OCI-LY3 (cell line): Measurements from ENCODE around the gene LRRTM1.

Source experiments
- H2AFZ ChIP-seq: fragments of 200-600, 300-600 bp; shearing (Covaris generic); 2 replicates; pipeline ENCODE4 v1.6.0; 2014; ENCODE audit warnings: antibody characterized with exemption, low read depth, low read length
- H3K27ac ChIP-seq: fragments of 200-600, 300-600 bp; sonication (generic); 2 replicates; pipeline ENCODE4 v1.5.1; 2014; ENCODE audit warnings: mild to moderate bottlenecking, low read length, moderate library complexity, mixed read lengths
- H3K27me3 ChIP-seq: fragments of 200-600, 300-600 bp; sonication (generic); 2 replicates; pipeline ENCODE4 v1.6.1; 2014; ENCODE audit warnings: low read depth, low read length, mixed read lengths
- H3K36me3 ChIP-seq: fragments of 200-600, 300-600 bp; sonication (generic); replicated peaks from 2 replicates; pipeline ENCODE3; 2014; ENCODE audit warnings: low read depth, low read length, mixed read lengths
- H3K4me1 ChIP-seq: fragments of 300-600, 200-600 bp; sonication (generic); 2 replicates; pipeline ENCODE4 v1.6.1; 2014; ENCODE audit warnings: low read length, mixed read lengths
- H3K4me2 ChIP-seq: fragments of 200-600, 300-600 bp; sonication (generic); 2 replicates; pipeline ENCODE4 v1.6.1; 2014; ENCODE audit warnings: low read length, mixed read lengths
- H3K4me3 ChIP-seq: fragments of 300-600, 200-600 bp; sonication (generic); 2 replicates; pipeline ENCODE4 v1.5.1; 2014; ENCODE audit warnings: antibody characterized with exemption, mild to moderate bottlenecking, low read length, moderate library complexity
- H3K79me2 ChIP-seq: fragments of 300-600, 200-600 bp; shearing (Covaris generic); 2 replicates; pipeline ENCODE4 v1.6.1; 2014; ENCODE audit warnings: mild to moderate bottlenecking, low read length, mixed read lengths
- H3K9ac ChIP-seq: fragments of 300-600, 200-600 bp; shearing (Covaris generic); 2 replicates; pipeline ENCODE4 v1.6.0; 2014; ENCODE audit warnings: mild to moderate bottlenecking, low read length, moderate library complexity
- H3K9me3 ChIP-seq: fragments of 200-600, 300-600 bp; shearing (Covaris generic); 2 replicates; pipeline ENCODE4 v1.6.1; 2014; ENCODE audit warnings: low read length, mixed read lengths; ENCODE audit not compliant: insufficient read depth
- H4K20me1 ChIP-seq: fragments of 200-600, 300-600 bp; sonication (generic); 2 replicates; pipeline ENCODE4 v1.6.1; 2016; ENCODE audit warnings: low read length, mixed read lengths; ENCODE audit not compliant: insufficient read depth
- CTCF ChIP-seq: fragments of 200-600, 300-600 bp; sonication (generic); IDR thresholded peaks from 2 replicates; pipeline ENCODE4 v1.5.1; 2014; ENCODE audit warnings: antibody characterized with exemption, low read length, low read depth
- EZH2phosphoT487 ChIP-seq: fragments of 200-600 bp; shearing (Covaris generic); IDR thresholded peaks from 2 replicates; pipeline ENCODE4 v1.6.1; 2018; ENCODE audit warnings: antibody characterized with exemption, mixed run types, low read depth

LRRTM1 gene

GRCh38 chr2:80299661-80300060, 4.9 kb downstream of the LRRTM1 start:
- no peaks in the 10 kb centered on the region for H3K36me3 ChIP-seq
- H3K9me3 ChIP-seq: no peaks in the 10 kb centered on the region
- no peaks in the 10 kb centered on the region for H3K4me1 ChIP-seq
- H3K79me2 ChIP-seq: no peaks in the 10 kb centered on the region
- no peak overlapping the region for H3K4me3 ChIP-seq
- H3K4me2 ChIP-seq: no peak overlapping the region
- H2AFZ ChIP-seq: no peak overlapping the region
- TF ChIP-seq CTCF (no peak), EZH2phosphoT487 (no peak)
- no peak overlapping the region for H3K27ac ChIP-seq
- H3K27me3 ChIP-seq: no peaks in the 10 kb centered on the region
- H3K9ac ChIP-seq: no peak overlapping the region
- H4K20me1 ChIP-seq: no peaks in the 10 kb centered on the region

- H3K4me3 ChIP-seq: no peak overlapping the region
- no peak overlapping the region for H3K4me2 ChIP-seq
- H3K9me3 ChIP-seq: no peaks in the 10 kb centered on the region
- H2AFZ ChIP-seq: no peak overlapping the region
- H3K4me1 ChIP-seq: no peaks in the 10 kb centered on the region
- TF ChIP-seq EZH2phosphoT487: no peak
- no peaks in the 10 kb centered on the region for H3K36me3 ChIP-seq
- H3K9ac ChIP-seq: no peak overlapping the region
- H3K79me2 ChIP-seq: no peaks in the 10 kb centered on the region
- H3K27me3 ChIP-seq: no peaks in the 10 kb centered on the region
- no peaks in the 10 kb centered on the region for H4K20me1 ChIP-seq
- H3K27ac ChIP-seq: no peak overlapping the region
These were observed 5.6 kb downstream of the LRRTM1 start for GRCh38 chr2:80298954-80299353.

GRCh38 chr2:80293039-80293438, 11.5 kb downstream of the LRRTM1 start:
- Histone ChIP-seq H3K79me2 (no peaks in the 10 kb centered on the region), H3K36me3 (no peaks in the 10 kb centered on the region), H3K4me2 (no peak overlapping the region), H3K27me3 (no peaks in the 10 kb centered on the region), H3K27ac (no peak overlapping the region), H3K9ac (no peak overlapping the region), H2AFZ (no peak overlapping the region), H3K4me1 (no peaks in the 10 kb centered on the region), H4K20me1 (no peaks in the 10 kb centered on the region), H3K9me3 (no peaks in the 10 kb centered on the region), H3K4me3 (no peak overlapping the region)
- no peak for TF ChIP-seq EZH2phosphoT487
- TF ChIP-seq CTCF: no peak

- Histone ChIP-seq H2AFZ (no peak overlapping the region), H3K79me2 (no peaks in the 10 kb centered on the region), H3K4me1 (no peaks in the 10 kb centered on the region), H3K4me2 (no peak overlapping the region), H3K27ac (no peak overlapping the region), H3K4me3 (no peak overlapping the region), H3K9ac (no peak overlapping the region), H3K9me3 (no peaks in the 10 kb centered on the region), H3K27me3 (no peaks in the 10 kb centered on the region), H3K36me3 (no peaks in the 10 kb centered on the region), H4K20me1 (no peaks in the 10 kb centered on the region)
- no peak for TF ChIP-seq CTCF
- TF ChIP-seq EZH2phosphoT487: no peak
These were observed 12.1 kb downstream of the LRRTM1 start for GRCh38 chr2:80292474-80292873.

GRCh38 chr2:80291656-80292055, 12.9 kb downstream of the LRRTM1 start:
- Histone ChIP-seq H3K4me1 (no peaks in the 10 kb centered on the region), H3K4me3 (no peak overlapping the region), H3K27ac (no peak overlapping the region), H3K36me3 (no peaks in the 10 kb centered on the region), H3K9ac (no peak overlapping the region), H4K20me1 (no peaks in the 10 kb centered on the region), H3K79me2 (no peaks in the 10 kb centered on the region), H2AFZ (no peak overlapping the region), H3K9me3 (no peaks in the 10 kb centered on the region), H3K4me2 (no peak overlapping the region), H3K27me3 (no peaks in the 10 kb centered on the region)
- TF ChIP-seq EZH2phosphoT487 (no peak), CTCF (no peak)
